Left lobe of liver (tissue), 2 donors: ENCODE data around the gene CCDC38. TPM values are rescaled to one million over a fixed set of nuclear protein-coding genes. Genes with fewer than 3 reads are reported as not detected.
A peak's percentile ranks its signal among the peaks of the same experiment; 100 is the strongest.
"Not testable (repeated sequence)": the region's sequence is repeated elsewhere in the genome, so short reads cannot be mapped to it uniquely, and the experiment has no call there.

ENCODE experiments used
- ATAC-seq: fragments of 200-7000 bp; cut with Tn5 transposase; one replicate; pipeline ENCODE4 v1.9.1; 2020; ENCODE audit warnings: mild to moderate bottlenecking, moderate library complexity
- DNase-seq: peaks from one replicate; pipeline ENCODE4 v3.0.0-alpha.2; 2020; ENCODE audit warnings: low spot score
- total RNA-seq: library from RNA; stranded (reverse); gene quantifications from one replicate; pipeline ENCODE4 v1.2.1, GENCODE V29; 2021
- donor health status: DM: no; HTN: no; CAD: no; lungs with moderate emphysema.
- donor health status: DM: no; HTN: yes; CAD: no.

Gene CCDC38
- total RNA-seq, result 0.93 TPM

DNA sequence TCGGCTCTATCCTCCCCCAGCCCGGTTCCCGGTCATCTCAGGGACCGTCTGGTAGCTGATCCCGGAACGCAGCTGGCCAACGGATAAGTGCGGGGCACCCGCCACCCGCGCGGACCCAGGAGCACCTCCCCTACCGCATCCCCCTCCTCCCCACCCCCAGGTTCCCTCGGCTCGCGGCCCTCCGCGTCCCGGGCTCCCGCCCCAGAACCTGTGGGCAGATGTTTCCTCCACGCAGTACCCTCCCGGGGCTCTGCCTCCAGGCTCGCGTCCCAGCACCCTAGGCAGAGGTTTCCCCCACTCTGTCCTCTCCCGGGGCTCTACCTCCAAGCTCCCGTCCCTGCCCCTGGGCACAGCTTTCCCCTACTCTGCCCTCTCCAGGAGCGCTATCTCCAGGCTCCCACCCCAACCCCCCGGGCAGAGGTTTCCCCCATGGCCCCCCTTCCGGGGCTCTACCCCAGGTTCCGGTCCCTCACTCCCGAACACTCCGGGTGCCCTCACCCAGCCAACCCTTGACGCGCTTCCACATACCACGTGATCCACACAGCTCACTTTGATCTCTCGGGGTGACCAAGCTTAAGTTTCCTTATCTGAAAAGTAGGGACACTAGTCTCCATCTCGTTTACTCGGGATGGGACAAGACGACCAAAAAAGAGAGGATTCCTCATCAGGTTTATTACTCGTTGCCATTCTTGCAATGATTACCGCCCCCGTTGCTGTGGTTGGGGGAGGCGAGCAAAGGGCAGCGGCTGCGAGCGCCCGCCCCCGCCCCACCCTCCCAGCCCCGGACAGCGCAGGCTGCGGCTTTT, at the start of gene CCDC38:
Gene CCDC38 (minus strand): TSS at position 91 of the 806 bp plus-strand sequence. CDS start 6,105 bp downstream, outside the sequence.
- ATAC-seq (peak; percentile 80), DNase-seq (peak; percentile 91)

DNA sequence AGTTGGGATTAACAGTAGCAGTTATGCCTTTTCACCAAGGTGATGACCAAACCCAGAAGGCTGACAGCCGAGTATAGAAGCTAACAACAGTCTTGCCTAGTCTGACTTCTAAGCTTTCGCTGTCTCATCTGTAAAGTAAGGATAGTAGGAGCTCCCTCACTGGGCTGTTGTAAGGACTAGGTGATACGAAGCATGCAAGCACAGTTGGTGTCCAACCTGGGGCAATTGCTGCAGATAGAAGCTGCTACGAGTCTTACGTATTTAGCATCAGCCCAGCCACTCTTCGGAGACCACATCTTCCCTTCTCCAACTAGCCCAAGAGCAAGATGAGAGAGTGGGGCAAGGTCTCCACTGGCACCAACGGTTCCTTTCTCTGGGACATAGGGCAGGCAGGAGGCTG, 47.7 kb upstream of the CCDC38 start:
- DNase-seq, result no peak
- no peak for ATAC-seq

DNA sequence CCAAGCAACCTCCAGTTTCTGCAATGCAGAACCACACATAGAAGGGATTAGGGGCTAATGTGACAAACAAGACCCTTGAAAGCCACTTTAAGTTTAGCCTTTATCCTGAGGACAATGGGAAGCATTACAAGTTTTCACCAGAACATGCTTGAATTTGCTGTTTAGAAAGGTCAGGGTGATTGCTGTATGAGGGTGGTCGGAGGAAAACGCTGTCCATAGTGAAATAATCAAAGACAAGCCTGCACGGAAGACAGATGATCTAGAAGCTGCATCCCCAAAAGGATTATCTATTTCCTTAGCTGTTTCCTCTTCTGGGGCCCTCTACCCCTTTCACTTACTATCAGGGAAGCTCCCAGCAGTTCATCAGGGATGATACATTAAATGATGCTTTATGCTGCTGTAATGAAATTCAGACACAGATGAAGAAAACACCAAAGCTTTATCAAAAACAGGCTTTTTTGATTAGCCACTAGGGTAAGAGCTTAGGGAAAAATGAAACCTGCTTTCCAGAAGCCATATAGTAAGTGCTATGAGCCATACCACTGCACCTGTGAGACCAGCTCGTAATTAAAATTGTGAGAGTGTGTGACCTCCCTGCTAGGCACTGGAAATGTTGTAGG, 47.2 kb upstream of the CCDC38 start:
- no peak for DNase-seq
- no peak for ATAC-seq

DNA sequence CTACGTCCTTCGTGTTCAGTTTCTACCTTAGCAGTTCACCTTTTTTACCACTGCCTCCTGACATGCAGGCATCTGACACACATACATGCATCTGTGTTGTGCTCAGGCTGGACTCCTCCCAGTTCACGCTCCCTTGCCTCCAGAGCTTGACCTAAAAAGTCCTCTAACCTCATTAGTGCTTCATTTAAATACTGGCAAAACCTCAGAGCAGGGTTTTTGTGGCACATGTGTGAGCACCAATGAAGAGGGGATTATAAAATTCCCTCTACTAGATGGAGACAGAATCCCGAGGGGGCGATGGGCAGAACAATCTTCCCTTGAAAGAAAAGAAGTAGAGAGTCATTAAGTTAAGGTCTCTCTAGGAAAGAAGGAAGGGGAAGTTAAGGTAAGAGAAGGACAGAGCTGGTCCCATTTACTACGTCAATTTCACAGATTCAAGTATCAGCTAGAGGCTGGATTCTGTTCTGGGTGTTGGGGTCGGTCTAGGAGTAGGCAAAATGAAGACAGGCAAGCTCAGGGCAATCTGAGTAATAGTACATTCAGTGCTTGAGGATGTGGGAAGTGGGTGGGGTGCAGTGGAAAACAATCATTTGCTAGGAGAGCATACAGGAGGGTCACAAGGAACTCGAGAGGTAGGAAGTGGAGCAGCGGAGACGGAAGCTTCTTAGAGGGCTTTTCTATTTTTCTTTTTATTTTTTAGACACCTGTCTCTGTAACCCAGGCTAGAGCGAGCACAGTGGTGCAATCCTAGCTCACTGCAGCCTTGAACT, 46.3 kb upstream of the CCDC38 start:
- ATAC-seq, result no peak
- DNase-seq, result no peak

DNA sequence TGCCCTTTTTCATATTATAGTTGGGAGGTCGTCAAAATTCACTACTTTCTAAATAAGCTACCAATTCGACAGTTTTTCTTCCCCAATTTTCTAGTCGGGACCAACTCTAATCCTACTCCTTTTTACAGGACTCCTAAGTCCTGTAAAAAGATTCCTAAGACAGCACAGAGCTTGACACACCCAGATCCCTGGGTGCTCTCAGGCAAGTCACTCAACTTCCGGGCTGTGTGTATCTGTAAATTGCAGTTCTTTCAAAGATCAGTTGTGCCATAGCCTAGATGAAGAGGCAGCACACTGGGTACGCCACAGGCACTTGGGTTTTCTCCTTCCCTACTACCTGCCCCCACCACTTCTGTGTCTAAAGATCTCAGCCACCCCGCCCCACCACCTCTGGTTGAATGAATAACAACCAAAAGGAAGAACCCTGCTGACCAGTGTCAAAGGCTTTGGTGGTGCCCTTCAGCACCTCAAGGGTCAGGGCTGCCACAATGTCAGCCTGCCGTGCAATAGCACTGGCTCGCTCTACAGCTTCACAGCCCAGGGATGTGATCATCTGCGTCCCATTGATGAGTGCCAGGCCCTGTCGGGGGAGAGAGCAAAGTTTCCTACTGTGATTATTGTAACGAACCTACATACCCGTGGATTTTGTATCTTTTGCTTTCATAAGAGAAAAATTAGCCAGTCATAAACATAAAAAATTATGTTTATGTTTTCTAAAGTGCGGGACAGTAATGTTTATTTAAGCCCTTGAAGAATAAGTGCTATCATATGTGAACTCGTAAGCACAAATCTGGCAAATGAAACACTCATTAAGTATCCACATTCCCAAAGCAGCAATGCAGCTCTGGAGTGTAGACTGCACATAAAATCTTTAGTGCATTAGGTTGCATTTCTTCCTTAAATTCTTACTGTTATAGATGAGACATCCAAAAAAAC, 44.5 kb upstream of the CCDC38 start:
- ATAC-seq (peak; percentile 19), DNase-seq (no peak)

DNA sequence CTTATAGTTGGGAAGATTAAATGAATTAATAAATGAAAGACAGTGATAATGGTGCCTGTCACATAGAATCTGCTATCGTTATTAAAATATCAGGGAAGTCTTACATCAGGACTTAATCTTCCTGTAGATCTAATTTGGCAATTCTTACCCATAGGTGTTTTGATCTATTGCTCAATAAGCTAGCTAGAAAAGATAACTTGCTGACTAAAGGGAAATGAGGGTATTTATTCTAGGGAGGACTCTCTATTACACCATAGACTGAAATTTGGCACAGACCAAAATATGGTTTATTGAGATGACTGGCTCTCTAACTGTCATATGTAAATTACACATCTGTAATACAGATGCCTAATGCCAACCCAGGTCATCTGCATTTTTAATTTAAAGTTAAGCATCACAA, 42.3 kb upstream of the CCDC38 start:
- peak; percentile 34 for ATAC-seq
- DNase-seq, result no peak

DNA sequence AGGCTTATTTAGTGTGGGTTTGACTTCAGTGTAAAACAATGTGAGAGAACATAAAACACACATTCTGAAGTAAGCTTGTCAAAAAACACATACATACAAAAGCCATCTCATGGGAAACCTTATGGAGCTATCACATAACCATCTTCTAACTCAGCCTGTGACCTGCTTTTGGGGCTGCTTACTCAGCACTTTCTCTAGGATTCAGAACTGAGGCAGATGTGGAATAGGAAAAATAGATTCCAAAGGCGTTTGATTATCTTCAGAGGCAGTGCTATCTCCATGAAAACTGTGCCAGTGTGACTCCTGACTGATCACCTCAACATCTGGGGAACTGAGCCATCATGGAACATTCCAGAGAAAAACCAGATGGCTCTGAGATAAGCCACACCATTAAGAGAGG, 40.2 kb upstream of the CCDC38 start:
- ATAC-seq (no peak), DNase-seq (no peak)

DNA sequence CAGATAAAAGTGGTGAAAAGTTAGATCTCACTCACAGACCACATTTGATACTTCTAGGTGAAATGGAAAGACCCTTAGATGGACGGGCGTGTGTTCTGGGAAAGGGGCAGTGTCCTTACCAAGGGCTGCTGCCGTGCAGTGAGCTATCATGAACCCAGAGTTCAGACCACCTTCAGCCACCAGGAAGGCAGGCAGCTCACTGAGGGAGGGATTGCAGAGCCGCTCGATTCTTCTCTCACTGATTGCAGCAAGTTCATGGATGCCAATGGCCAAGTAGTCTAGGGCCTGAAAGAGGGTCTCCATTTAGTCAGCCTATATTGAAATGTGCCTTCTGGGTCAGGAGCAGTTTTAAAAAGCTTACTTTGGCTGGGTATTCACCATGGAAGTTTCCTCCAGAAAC, 38.0 kb upstream of the CCDC38 start:
- ATAC-seq (no peak), DNase-seq (peak; percentile 14)

DNA sequence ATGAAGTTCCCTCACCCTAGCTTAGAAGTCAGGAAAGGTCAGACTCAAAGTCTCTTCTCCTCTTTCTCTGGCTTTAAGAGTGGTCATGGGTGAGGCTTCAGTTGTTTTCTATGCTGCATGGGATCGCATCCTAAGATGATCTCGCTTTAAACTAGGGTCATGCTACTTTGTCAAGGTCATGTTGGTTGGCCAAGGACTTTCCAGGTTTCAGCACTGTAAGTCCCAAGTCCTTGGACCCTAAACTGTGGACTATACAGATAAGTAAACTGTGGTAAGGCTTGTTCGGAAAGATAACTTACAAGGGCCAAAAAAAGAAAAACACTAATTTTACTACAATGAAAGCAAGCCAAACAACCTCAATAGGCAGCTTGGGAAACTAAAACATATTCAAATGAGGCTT, 36.4 kb upstream of the CCDC38 start:
- ATAC-seq, result no peak
- DNase-seq, result peak; percentile 37

DNA sequence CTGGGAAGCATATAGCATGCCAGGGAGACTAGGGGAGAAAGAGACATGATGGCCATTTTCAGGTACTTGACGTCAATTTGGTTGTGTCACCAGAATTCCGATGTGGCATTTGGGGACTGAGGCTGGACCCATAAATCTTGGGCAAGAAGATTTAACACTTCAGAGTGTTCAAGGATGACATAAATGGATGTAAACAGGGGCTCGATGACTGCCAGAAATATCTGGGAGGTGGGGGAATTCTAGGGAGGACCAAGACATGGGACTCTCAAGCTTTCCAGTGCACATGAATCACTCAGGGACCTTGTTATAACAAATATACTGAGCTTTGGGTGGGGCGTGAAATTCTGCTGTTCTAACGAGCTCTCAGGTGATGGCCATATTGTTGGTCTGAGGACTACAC, 35.9 kb upstream of the CCDC38 start:
- DNase-seq (peak; percentile 37), ATAC-seq (no peak)

DNA sequence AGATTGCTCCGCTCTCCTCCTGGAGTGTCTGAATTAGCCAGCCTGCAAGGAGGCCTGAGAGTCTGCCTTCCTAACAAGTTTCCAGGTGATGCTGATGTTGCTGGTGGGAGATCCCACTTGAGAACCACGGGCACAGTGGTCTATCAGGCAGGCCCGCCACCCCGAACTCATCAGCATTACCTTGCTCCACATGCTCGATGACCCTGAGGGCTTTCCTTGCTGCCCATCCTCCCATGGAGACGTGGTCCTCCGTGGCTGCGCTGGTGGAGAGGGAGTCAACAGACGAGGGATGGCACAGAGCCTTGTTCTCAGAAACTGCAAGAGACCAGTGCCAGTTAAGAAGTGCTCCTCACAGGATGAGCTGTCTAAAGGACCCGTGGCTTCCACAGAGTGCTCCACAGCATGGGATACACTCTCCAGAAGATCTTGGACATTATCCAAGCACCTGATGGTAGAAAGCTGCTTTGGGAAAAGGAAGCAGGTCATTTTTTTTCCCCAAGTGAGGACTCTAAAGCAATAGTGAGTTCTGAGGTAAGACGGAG, 35.4 kb upstream of the CCDC38 start:
- peak; percentile 43 for DNase-seq
- ATAC-seq, result peak; percentile 7

DNA sequence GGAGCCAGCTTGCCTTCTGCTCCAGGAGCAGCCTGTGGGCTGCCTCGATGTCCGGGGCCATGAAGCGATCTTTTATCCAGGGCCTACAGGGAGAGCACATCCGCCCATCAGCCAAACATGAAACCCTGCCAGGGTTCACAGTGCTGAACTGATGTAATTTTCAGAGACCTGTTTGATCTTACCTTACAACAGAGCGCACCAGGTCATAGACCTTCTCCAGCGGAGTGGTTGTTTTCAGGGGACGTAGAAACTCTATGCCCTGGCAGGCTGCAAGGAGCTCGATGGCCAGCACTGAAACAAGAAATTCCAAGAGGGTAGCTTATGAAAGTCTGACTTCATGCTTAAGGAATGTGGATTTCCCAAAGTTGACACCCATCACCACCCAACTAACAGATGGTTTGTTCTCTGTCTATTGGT, 34.0 kb upstream of the CCDC38 start:
- ATAC-seq, result peak; percentile 76
- DNase-seq, result peak; percentile 88

DNA sequence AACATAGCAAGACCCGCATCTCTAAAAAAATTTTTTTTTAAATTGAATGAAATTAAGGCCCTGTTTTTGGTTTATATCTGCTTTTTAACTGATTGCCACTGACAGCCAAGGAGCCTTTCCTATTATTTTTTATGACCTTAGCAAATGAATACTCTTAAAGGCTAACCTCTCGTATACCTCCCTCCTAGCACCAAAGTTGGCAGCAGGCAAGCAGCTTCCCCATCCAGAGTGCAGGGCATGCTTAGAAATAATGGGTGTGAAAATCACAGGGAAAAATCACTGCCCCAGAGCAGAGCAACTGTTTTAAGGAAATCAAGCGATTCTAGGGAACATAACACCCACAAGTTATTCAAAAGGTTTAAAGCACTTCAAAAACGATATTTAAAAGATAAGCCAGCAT, 33.1 kb upstream of the CCDC38 start:
- ATAC-seq (no peak), DNase-seq (peak; percentile 22)

DNA sequence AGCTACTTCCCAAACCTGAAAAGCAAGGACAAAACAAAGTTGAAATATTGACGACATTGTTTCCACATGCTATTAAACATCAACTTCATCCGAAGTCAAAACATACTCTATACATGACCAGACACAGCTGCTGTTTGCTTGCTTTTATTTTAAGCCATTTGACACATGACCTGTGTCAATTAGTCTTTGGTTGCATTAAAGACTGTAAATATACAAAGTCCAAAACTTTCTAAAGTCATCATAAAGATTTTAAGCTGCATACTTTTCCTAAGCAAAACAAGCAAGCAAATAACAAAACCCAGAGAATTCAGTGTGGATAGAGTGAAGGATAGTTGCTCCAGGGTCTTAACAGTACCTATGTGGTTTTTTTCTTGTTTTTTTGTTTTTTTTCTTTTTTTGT, 31.9 kb upstream of the CCDC38 start:
- DNase-seq, result no peak
- ATAC-seq, result no peak

DNA sequence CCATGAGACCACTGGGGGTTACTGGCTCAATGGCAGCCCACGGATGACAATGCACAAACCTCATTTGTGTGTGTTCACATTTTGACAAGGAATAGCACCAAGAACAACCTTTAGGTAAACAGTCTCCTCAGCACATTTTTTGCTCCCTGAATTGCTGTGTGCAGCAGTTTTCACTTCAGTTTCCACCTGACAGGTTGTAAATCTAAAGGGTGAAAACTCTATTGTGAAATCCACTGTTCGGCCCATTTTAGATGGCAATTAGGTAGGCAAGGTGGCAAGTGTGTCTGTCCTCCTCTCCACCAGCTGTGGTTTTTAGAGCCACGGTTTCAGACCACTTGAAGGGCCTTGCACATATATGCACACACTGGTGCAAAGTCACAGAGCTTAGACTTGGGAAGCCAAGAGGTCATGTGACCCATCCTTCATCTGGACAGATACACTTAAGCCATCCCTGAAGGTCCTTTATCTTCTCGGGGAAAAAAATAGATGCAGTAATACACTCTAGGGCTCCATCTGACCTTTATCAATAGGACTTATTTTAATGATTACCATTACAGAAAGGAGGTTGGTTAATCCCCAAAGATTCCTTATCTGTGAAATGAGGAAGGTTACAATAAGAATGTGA, 30.5 kb upstream of the CCDC38 start:
- ATAC-seq (peak; percentile 24), DNase-seq (peak; percentile 44)

DNA sequence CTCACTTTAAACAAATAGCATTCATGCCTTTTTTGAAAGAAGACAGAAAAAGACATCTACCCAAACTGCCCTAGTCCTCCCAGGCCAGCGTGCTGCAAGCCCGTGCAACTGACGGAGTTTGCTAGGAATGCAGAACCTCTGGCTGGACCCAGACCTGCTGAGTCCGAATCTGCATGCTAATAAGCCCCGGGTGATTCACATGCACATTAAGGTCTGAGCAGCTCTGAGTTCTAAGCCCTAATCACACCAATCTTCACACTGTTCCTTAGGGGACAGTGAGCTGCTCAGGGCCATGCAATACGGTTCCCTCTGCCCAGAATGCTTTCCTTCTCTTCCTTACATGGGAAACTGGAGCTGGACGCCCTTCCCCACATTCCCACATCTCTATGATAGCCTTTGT, 28.5 kb upstream of the CCDC38 start:
- ATAC-seq (peak; percentile 30), DNase-seq (peak; percentile 48)

DNA sequence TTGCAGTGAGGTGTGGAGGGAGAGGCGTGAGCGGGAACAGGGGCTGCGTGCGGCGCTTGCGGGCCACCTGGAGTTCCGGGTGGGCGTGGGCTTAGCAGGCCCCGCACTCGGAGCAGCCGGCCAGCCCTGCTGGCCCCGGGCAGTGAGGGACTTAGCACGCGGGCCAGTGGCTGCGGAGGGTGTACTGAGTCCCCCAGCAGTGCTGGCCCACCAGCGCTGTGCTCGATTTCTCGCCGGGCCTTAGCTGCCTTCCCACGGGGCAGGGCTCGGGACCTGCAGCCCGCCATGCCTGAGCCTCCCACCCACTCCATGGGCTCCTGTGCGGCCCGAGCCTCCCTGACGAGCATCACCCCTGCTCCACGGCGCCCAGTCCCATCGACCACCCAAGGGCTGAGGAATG, 26.7 kb upstream of the CCDC38 start:
- DNase-seq, result peak; percentile 40
- ATAC-seq, result not testable (repeated sequence)

DNA sequence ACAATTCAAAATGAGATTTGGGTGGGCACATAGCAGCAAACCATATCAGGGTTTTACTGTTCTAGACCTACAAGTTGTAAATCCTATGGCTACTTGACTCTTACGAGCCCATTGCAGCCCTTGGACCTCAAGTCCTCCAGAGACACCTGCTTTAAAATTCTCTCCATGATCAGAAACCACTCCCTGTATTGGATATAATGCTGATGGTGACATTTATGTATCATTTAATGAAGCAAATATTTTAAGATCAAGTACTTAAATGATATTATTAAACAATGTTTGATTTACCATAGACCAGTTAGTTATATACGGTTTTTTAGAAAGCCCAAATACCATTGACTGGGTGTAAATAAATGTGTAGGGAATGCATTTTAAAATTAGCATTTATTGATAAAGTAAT, 24.9 kb upstream of the CCDC38 start:
- no peak for DNase-seq
- ATAC-seq, result no peak

DNA sequence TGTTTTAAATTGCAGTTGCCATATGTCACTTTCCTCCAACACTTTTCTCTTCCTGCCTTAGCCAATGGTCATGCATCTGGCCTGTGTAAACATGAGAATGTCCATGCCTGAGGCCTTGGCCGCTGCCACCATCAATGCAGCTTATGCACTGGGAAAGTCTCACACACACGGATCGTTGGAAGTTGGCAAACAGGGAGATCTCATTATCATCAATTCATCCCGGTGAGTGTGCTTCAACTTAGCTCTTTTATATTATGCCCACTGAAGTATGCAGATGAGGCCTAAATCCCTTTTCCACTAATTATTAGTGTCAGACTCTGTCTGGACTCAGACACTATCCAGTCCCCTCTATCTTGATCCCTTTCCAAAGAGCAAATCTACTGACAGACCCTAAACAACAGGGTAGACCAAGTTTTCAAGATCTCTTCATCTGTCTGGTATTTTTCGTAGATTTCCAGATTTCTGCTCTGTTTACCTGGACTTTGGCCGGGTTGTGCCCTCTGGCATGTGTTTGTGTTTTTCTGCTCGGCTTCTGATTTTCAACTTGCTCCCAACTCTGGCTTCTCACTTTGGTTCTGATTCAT, 24.0 kb upstream of the CCDC38 start:
- ATAC-seq (peak; percentile 84), DNase-seq (peak; percentile 81)

DNA sequence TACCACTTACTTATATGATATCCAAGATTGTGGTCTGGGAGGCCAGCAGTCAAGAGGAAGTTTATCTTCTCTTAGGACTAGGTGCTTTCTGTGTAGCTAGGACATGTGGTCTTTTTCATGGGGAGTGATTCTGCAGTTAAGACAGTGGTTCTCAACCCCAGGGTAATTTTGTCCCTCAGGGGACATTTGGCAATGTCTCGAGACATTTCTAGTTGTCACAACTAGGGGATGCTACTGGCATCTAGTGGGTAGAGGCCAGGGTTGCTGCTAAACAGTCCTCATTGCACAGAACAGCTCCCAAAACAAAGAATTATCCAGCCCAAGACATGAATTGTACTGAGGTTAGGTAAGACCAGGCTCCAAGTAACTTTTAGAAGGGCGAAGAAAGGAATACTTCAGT, 20.7 kb upstream of the CCDC38 start:
- ATAC-seq (no peak), DNase-seq (no peak)
